ENCODE results near the gene PKNOX2. TPM values are rescaled to one million over a fixed set of nuclear protein-coding genes. Genes with fewer than 3 reads are reported as not detected.

Gene PKNOX2
- total RNA-seq, 1 donor from 2014 or later = 5.8 TPM

- DNase-seq = no peak
- intact Hi-C loops (cut with DNase I) = no loop called here
- no peak for ATAC-seq (ENCODE audit: poor library complexity)
Observed at GRCh38 chr11:125398475-125398874, 233.9 kb downstream of the PKNOX2 start.

- DNase-seq = no peak
- no peak for ATAC-seq (ENCODE audit: poor library complexity)
- intact Hi-C loops (cut with DNase I) = no loop called here
Observed at GRCh38 chr11:125398994-125399640, 234.6 kb downstream of the PKNOX2 start.

GRCh38 chr11:125399945-125400344, 235.4 kb downstream of the PKNOX2 start:
- intact Hi-C loops (cut with DNase I) = loop anchor here (10.0 kb wide), 1 partner anchor 235 kb away; the partner anchor contains the start of gene PKNOX2
- DNase-seq (no peak), ATAC-seq (ENCODE audit: poor library complexity) (no peak)

- DNase-seq (no peak), ATAC-seq (ENCODE audit: poor library complexity) (no peak)
- intact Hi-C loops (cut with DNase I) = loop anchor here (10.0 kb wide), 1 partner anchor 236 kb away; the partner anchor contains the start of gene PKNOX2
Observed at GRCh38 chr11:125401235-125401634, 236.7 kb downstream of the PKNOX2 start.

- intact Hi-C loops (cut with DNase I) = loop anchor here (10.0 kb wide), 1 partner anchor 237 kb away; the partner anchor contains the start of gene PKNOX2
Observed at GRCh38 chr11:125401746-125402145, 237.2 kb downstream of the PKNOX2 start.

GRCh38 chr11:125402435-125402834, 237.9 kb downstream of the PKNOX2 start:
- DNase-seq = no peak
- no peak for ATAC-seq (ENCODE audit: poor library complexity)
- intact Hi-C loops (cut with DNase I) = loop anchor here (10.0 kb wide), 1 partner anchor 238 kb away; the partner anchor contains the start of gene PKNOX2

More at GRCh38 chr11:125401746-125402145, 237.2 kb downstream of the PKNOX2 start:
- ATAC-seq (ENCODE audit: poor library complexity) (peak; percentile 39), DNase-seq (peak; percentile 58)

GRCh38 chr11:125404157-125404810, 239.7 kb downstream of the PKNOX2 start:
- ATAC-seq (ENCODE audit: poor library complexity) = no peak
- DNase-seq = no peak
- intact Hi-C loops (cut with DNase I) = loop anchor here (10.0 kb wide), 1 partner anchor 239 kb away; the partner anchor contains the start of gene PKNOX2

- DNase-seq (peak; percentile 82), ATAC-seq (ENCODE audit: poor library complexity) (peak; percentile 91)
- intact Hi-C loops (cut with DNase I) = loop anchor here (10.0 kb wide), 1 partner anchor 240 kb away; the partner anchor contains the start of gene PKNOX2
Observed at GRCh38 chr11:125404811-125405790, 240.6 kb downstream of the PKNOX2 start.

GRCh38 chr11:125407046-125407445, 242.5 kb downstream of the PKNOX2 start:
- intact Hi-C loops (cut with DNase I) = loop anchor here (10.0 kb wide), 1 partner anchor 242 kb away; the partner anchor contains the start of gene PKNOX2
- ATAC-seq (ENCODE audit: poor library complexity) (no peak), DNase-seq (no peak)

GRCh38 chr11:125408311-125408711, 243.8 kb downstream of the PKNOX2 start:
- ATAC-seq (ENCODE audit: poor library complexity) = peak; percentile 54

GRCh38 chr11:125410091-125410490, 245.5 kb downstream of the PKNOX2 start:
- ATAC-seq (ENCODE audit: poor library complexity) (no peak), DNase-seq (no peak)
- intact Hi-C loops (cut with DNase I) = no loop called here

More at GRCh38 chr11:125408311-125408711, 243.8 kb downstream of the PKNOX2 start:
- DNase-seq = peak; percentile 51
- intact Hi-C loops (cut with DNase I) = loop anchor here (10.0 kb wide), 1 partner anchor 244 kb away; the partner anchor contains the start of gene PKNOX2

GRCh38 chr11:125412177-125412496, 247.6 kb downstream of the PKNOX2 start:
- intact Hi-C loops (cut with DNase I) = no loop called here
- ATAC-seq (ENCODE audit: poor library complexity) = no peak
- DNase-seq = no peak

- DNase-seq (no peak), ATAC-seq (ENCODE audit: poor library complexity) (no peak)
- intact Hi-C loops (cut with DNase I) = no loop called here
Observed at GRCh38 chr11:125412509-125412908, 248.0 kb downstream of the PKNOX2 start.

- no peak for DNase-seq
- intact Hi-C loops (cut with DNase I) = no loop called here
- no peak for ATAC-seq (ENCODE audit: poor library complexity)
Observed at GRCh38 chr11:125413226-125413625, 248.7 kb downstream of the PKNOX2 start.

- ATAC-seq (ENCODE audit: poor library complexity) (no peak), DNase-seq (no peak)
- intact Hi-C loops (cut with DNase I) = no loop called here
Observed at GRCh38 chr11:125414121-125414520, 249.6 kb downstream of the PKNOX2 start.

GRCh38 chr11:125416981-125417935, 252.7 kb downstream of the PKNOX2 start:
- intact Hi-C loops (cut with DNase I) = no loop called here
- DNase-seq (no peak), ATAC-seq (ENCODE audit: poor library complexity) (peak; percentile 69)

GRCh38 chr11:125418396-125418795, 253.8 kb downstream of the PKNOX2 start:
- ATAC-seq (ENCODE audit: poor library complexity) (peak; percentile 74), DNase-seq (no peak)
- intact Hi-C loops (cut with DNase I) = no loop called here
